ENCODE measurements around the gene TBL1X.
A peak's percentile ranks its signal among the peaks of the same experiment; 100 is the strongest.

TBL1X gene

GRCh38 chrX:9635803-9636202, 170.9 kb downstream of the TBL1X start:
- no peak for DNase-seq

GRCh38 chrX:9638871-9639270, 174.0 kb downstream of the TBL1X start:
- DNase-seq = no peak

GRCh38 chrX:9642270-9642995, 177.6 kb downstream of the TBL1X start:
- DNase-seq = no peak

- DNase-seq = no peak
Measured at GRCh38 chrX:9643807-9644206, 178.9 kb downstream of the TBL1X start.

- DNase-seq = peak; percentile 10
Measured at GRCh38 chrX:9644335-9644734, 179.5 kb downstream of the TBL1X start.

GRCh38 chrX:9646471-9647224, 181.8 kb downstream of the TBL1X start:
- DNase-seq = no peak

- DNase-seq = no peak
Measured at GRCh38 chrX:9647431-9647830, 182.6 kb downstream of the TBL1X start.

GRCh38 chrX:9650091-9650490, 185.2 kb downstream of the TBL1X start:
- DNase-seq = no peak

GRCh38 chrX:9651737-9652136, 186.9 kb downstream of the TBL1X start:
- no peak for DNase-seq

GRCh38 chrX:9654929-9655328, 190.1 kb downstream of the TBL1X start:
- DNase-seq = no peak

- no peak for DNase-seq
Measured at GRCh38 chrX:9656277-9656676, 191.4 kb downstream of the TBL1X start.

GRCh38 chrX:9656871-9657270, 192.0 kb downstream of the TBL1X start:
- DNase-seq = no peak

- no peak for DNase-seq
Measured at GRCh38 chrX:9657590-9658256, 192.9 kb downstream of the TBL1X start.

GRCh38 chrX:9658409-9658808, 193.6 kb downstream of the TBL1X start:
- DNase-seq = no peak

GRCh38 chrX:9659571-9660195, 194.8 kb downstream of the TBL1X start:
- DNase-seq = no peak

GRCh38 chrX:9662148-9662547, 197.3 kb downstream of the TBL1X start:
- no peak for DNase-seq

- no peak for DNase-seq
Measured at GRCh38 chrX:9663216-9663615, 198.4 kb downstream of the TBL1X start.

- DNase-seq = no peak
Measured at GRCh38 chrX:9664224-9664623, 199.4 kb downstream of the TBL1X start.

GRCh38 chrX:9665113-9665512, 200.3 kb downstream of the TBL1X start:
- no peak for DNase-seq

GRCh38 chrX:9668537-9668936, 203.7 kb downstream of the TBL1X start:
- no peak for DNase-seq

- no peak for DNase-seq
Measured at GRCh38 chrX:9670136-9670814, 205.4 kb downstream of the TBL1X start.

- no peak for DNase-seq
Measured at GRCh38 chrX:9671998-9672397, 207.1 kb downstream of the TBL1X start.

GRCh38 chrX:9676306-9676705, 211.4 kb downstream of the TBL1X start:
- no peak for DNase-seq
